ENCODE data around the gene AHCYL1.

AHCYL1 gene

GRCh38 chr1:110040548-110040947 is 56.0 kb downstream of the AHCYL1 start:
- no peak for DNase-seq

GRCh38 chr1:110043016-110043415 is 58.5 kb downstream of the AHCYL1 start:
- no peak for DNase-seq

GRCh38 chr1:110047463-110047862 is 62.9 kb downstream of the AHCYL1 start:
- DNase-seq = no peak

- no peak for DNase-seq
These were observed 63.7 kb downstream of the AHCYL1 start for GRCh38 chr1:110048240-110048639.

- no peak for DNase-seq
These were observed 64.5 kb downstream of the AHCYL1 start for GRCh38 chr1:110048923-110049601.

- DNase-seq = no peak
These were observed 65.4 kb downstream of the AHCYL1 start for GRCh38 chr1:110049801-110050601.

GRCh38 chr1:110050602-110051261 is 66.2 kb downstream of the AHCYL1 start:
- DNase-seq = no peak

- no peak for DNase-seq
These were observed 66.7 kb downstream of the AHCYL1 start for GRCh38 chr1:110051262-110051648.

- no peak for DNase-seq
These were observed 69.2 kb downstream of the AHCYL1 start for GRCh38 chr1:110053552-110054428.

- DNase-seq = no peak
These were observed 71.1 kb downstream of the AHCYL1 start for GRCh38 chr1:110055493-110056284.

GRCh38 chr1:110056285-110056683 is 71.7 kb downstream of the AHCYL1 start:
- no peak for DNase-seq

- no peak for DNase-seq
These were observed 72.2 kb downstream of the AHCYL1 start for GRCh38 chr1:110056776-110057175.

GRCh38 chr1:110057963-110058518 is 73.5 kb downstream of the AHCYL1 start:
- DNase-seq = no peak

GRCh38 chr1:110058591-110058990 is 74.0 kb downstream of the AHCYL1 start:
- DNase-seq = no peak

GRCh38 chr1:110059133-110059863 is 74.7 kb downstream of the AHCYL1 start:
- no peak for DNase-seq

- DNase-seq = no peak
These were observed 75.6 kb downstream of the AHCYL1 start for GRCh38 chr1:110060034-110060661.

- no peak for DNase-seq
These were observed 76.1 kb downstream of the AHCYL1 start for GRCh38 chr1:110060662-110061060.

GRCh38 chr1:110061341-110061740 is 76.8 kb downstream of the AHCYL1 start:
- no peak for DNase-seq

- DNase-seq = no peak
These were observed 78.0 kb downstream of the AHCYL1 start for GRCh38 chr1:110062612-110063011.

GRCh38 chr1:110063781-110064180 is 79.2 kb downstream of the AHCYL1 start:
- DNase-seq = no peak

All from activated gamma-delta T cell (primary cell).